GM19438 (cell line): ENCODE data around the gene AOC2.
"Not testable (repeated sequence)": the region's sequence is repeated elsewhere in the genome, so short reads cannot be mapped to it uniquely, and the experiment has no call there.

Experiments
- ATAC-seq: cut with Tn5 transposase; IDR thresholded peaks from one replicate; pipeline ENCODE4 v1.9.1; 2021; ENCODE audit warnings: low read depth; ENCODE audit not compliant: unreplicated experiment

The AOC2 gene

DNA sequence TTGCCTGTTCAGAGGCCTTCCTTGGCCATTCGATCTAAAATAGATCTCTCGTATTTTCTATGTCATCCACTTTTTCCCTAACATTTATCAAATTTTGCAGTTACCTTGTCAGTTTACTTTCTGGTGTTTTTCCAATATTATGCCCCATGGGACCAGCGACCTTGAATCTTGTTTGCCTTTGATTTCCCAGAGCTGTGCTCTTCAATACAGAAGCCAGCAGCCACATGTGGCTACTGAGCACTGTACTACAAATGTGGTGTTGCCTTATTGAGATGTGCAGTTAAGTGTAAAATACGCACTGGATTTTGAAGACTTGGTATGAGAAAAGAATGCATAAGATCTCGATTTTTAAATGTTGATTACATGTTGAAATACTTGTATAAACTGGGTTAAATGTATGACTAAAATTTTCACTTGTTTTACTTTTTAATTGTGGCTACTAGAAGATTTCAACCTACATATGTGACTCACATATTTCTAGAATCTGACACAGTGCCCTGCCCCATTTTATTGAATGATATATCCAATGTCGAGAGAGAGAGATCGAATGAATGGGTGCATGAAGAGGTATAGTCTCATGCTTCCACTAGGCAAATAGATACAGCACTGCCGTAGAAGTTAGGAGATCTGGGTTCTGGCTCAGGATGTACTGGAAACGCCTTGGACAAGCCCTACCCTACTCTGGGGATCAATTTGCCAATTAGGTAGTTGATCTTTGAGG is 12.0 kb upstream of the AOC2 start:
- peak; percentile 5 for ATAC-seq

DNA sequence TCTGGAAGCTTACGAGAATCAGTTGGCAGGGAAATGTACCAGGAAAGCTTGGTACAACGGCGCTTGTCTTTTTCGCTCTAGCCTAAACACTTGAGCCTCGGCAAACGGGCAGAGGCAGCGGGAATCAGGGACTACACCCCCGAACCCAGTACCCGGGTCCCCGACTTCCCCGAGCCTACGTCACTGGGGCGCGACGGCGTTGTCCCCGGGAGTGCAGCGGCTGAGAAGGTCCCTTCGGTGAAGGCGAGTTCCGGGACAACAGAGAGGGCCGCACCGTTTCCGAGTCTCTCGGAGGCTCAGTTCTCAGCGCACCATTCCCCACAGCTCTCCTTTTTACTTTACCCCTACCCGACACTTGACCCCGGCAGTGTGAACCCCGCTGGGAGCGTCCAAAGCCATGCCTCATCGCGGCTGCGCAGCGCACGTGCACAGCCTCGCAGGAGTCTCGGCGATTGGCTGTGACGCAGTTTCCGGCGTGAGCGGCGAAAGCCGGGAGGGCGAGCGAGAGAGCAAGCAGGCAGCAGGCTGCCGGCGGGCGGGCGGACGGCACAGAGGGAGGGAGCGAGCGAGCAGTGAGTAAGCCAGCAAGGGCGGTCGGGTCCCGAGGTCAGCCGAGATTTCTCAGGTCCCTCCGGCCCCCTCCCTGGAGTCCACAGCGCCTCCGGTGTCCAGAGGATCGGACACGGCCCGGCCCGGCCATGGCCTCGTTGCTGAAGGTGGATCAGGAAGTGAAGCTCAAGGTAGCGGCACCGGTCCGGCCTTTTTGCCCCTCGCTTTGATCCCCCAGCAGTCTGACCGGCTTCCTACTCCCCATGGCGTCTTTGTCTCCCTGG is 11.2 kb upstream of the AOC2 start, which contains the start of gene PSME3:
PSME3 (plus strand) TSS at position 464 of the 833 bp plus-strand sequence; CDS start at position 699, 235 bp downstream.
- ATAC-seq: peak; percentile 80

GRCh38 chr17:42833767-42834422 is 10.5 kb upstream of the AOC2 start:
- ATAC-seq: peak; percentile 28

DNA sequence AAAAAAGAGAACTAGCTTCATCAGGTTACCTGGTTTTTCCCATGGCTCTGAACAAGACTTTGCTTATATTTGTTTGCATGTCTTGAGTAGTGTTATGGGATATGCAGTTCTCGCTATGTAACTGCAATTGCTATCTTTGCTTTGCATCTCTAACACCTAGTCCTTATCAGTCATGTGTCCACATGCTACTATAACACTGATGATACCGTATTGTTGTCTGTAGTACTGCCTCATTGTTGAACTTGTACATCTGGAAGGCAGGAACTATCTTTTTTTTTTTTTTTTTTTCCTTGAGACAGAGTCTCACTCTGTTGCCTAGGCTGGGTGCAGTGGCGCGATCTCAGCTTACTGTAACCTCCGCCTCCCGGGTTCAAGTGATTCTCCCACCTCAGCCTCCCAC is 8.6 kb upstream of the AOC2 start:
- ATAC-seq: no peak

DNA sequence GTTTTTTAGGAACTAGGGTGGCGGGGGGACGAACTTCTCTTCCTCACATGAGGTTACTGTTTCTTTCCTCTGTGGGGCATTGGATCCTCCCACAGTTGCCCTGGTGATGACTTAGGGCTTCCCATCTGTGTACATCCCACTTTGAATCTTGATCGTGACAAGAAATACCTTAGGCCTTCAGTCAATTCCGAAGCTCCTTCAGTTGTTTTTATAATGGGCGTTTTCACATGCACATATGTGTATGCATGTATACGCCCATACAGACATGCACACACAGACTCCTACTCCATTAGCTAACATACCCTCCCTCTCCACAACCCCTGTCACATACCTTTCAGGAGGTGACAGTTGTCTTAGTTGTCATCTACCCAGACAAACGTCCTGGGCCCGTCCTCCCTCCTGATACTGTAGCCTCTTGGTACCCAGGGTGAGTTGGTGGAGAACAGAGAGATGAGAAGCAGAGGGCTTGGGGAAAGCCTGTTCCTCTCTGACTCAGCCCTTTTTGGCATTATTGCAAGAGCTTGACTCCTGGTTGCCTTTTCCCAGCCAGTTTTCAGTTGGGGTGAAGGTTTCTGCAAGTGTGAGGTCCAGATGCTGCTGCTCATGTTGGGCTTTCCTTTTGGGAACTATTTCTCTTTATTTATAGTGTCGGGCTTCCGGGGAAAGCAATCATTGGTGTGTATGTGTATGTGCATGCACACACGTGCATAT is 2.2 kb upstream of the AOC2 start:
- no peak for ATAC-seq

GRCh38 chr17:42843358-42843934 is 934 bp upstream of the AOC2 start:
- ATAC-seq: no peak

DNA sequence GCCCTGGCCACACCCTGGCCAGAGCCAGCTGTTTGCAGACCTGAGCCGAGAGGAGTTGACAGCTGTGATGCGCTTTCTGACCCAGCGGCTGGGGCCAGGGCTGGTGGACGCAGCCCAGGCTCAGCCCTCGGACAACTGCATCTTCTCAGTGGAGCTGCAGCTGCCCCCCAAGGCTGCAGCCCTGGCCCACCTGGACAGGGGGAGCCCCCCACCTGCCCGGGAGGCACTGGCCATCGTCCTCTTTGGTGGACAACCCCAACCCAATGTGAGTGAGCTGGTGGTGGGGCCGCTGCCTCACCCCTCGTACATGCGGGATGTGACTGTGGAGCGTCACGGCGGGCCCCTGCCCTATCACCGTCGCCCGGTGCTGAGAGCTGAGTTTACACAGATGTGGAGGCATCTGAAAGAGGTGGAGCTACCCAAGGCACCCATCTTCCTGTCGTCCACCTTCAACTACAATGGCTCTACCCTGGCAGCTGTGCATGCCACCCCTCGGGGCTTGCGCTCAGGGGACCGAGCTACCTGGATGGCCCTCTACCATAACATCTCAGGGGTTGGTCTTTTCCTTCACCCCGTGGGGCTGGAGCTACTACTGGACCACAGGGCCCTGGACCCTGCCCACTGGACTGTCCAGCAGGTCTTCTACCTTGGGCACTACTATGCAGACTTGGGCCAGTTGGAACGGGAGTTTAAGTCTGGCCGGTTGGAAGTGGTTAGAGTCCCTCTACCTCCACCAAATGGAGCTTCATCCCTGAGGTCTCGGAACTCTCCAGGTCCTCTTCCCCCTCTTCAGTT is 578 bp downstream of the AOC2 start:
- ATAC-seq: no peak

DNA sequence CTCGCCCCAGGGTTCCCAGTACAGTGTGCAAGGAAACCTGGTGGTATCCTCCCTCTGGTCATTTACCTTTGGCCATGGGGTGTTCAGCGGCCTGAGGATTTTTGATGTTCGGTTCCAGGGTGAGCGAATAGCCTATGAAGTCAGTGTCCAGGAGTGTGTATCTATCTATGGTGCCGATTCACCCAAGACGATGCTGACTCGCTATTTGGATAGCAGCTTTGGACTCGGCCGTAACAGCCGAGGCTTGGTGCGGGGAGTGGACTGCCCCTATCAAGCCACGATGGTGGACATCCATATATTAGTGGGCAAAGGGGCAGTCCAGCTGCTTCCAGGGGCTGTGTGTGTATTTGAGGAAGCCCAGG is 1.2 kb downstream of the AOC2 start:
- ATAC-seq: no peak

GRCh38 chr17:42845918-42846593 is 1.7 kb downstream of the AOC2 start:
- ATAC-seq: no peak

DNA sequence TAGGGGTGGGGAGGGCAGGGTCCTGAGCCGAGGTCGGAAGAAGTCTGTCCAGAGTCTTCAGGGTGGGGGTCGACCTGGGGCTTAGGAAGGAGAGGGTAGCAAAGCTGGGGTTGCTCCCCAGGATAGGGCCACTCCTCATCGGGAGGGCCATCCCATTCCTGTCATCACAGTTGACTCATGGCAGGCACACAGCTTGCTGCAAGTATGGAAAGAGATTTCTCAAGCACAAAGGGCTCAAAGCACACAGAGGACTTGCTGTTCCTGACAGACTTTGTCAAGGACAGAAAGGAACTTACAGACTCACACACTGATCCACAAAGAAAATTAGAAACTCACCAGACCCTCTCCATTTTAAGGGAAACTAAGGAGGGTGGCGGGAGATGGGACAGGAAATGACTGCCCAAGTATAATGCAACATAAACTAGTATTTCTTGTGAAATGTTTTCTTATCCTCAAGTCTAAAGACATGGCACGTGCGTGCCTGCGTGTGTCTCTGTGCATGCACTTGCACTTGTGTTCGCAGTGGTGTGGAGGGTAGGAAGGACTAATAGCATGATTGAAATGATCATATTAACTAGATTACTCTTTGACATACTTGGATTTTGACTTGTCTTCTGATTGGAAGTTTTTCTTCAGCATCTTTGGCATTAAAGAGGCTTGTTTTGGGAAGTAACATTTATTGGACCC is 2.4 kb downstream of the AOC2 start:
- no peak for ATAC-seq

GRCh38 chr17:42848093-42848492 is 3.7 kb downstream of the AOC2 start:
- no peak for ATAC-seq

- no peak for ATAC-seq
Observed at GRCh38 chr17:42849031-42849430, 4.7 kb downstream of the AOC2 start.

GRCh38 chr17:42849451-42850181 is 5.2 kb downstream of the AOC2 start:
- ATAC-seq: no peak

GRCh38 chr17:42850954-42851353 is 6.6 kb downstream of the AOC2 start, which contains the start of gene AOC3:
AOC3 (plus strand) TSS chr17:42851199; CDS start chr17:42851344, 145 bp downstream.
- ATAC-seq: no peak

DNA sequence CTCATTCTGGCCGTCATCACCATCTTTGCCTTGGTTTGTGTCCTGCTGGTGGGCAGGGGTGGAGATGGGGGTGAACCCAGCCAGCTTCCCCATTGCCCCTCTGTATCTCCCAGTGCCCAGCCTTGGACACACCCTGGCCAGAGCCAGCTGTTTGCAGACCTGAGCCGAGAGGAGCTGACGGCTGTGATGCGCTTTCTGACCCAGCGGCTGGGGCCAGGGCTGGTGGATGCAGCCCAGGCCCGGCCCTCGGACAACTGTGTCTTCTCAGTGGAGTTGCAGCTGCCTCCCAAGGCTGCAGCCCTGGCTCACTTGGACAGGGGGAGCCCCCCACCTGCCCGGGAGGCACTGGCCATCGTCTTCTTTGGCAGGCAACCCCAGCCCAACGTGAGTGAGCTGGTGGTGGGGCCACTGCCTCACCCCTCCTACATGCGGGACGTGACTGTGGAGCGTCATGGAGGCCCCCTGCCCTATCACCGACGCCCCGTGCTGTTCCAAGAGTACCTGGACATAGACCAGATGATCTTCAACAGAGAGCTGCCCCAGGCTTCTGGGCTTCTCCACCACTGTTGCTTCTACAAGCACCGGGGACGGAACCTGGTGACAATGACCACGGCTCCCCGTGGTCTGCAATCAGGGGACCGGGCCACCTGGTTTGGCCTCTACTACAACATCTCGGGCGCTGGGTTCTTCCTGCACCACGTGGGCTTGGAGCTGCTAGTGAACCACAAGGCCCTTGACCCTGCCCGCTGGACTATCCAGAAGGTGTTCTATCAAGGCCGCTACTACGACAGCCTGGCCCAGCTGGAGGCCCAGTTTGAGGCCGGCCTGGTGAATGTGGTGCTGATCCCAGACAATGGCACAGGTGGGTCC is 7.2 kb downstream of the AOC2 start:
- not testable (repeated sequence) for ATAC-seq

GRCh38 chr17:42852351-42852750 is 8.0 kb downstream of the AOC2 start:
- ATAC-seq: no peak

GRCh38 chr17:42853004-42853403 is 8.6 kb downstream of the AOC2 start:
- no peak for ATAC-seq
